Loucy (cell line): ENCODE data around the gene HIVEP2.
A peak's percentile ranks its signal among the peaks of the same experiment; 100 is the strongest.

Experiments used
- H2AFZ ChIP-seq: fragments of 200-600 bp; sonication (generic); 2 replicates; pipeline ENCODE4 v1.6.0; 2016; ENCODE audit warnings: antibody characterized with exemption, mild to moderate bottlenecking, low read length, moderate library complexity
- H3F3A ChIP-seq: fragments of 200-600 bp; 2 replicates; pipeline ENCODE4 v1.6.0; 2016; ENCODE audit warnings: antibody characterized with exemption, low read depth, mild to moderate bottlenecking
- H3K27me3 ChIP-seq: fragments of 200-600 bp; sonication (generic); 2 replicates; pipeline ENCODE4 v1.6.1; 2014; ENCODE audit warnings: low read length, mild to moderate bottlenecking; ENCODE audit not compliant: insufficient read depth, poor library complexity, severe bottlenecking
- H3K36me3 ChIP-seq: fragments of 200-600 bp; sonication (generic); 2 replicates; pipeline ENCODE4 v1.6.1; 2016; ENCODE audit warnings: low read length; ENCODE audit not compliant: insufficient read depth
- H3K4me1 ChIP-seq: fragments of 200-600 bp; sonication (generic); 2 replicates; pipeline ENCODE4 v1.5.1; 2014; ENCODE audit warnings: low read length, mild to moderate bottlenecking; ENCODE audit not compliant: insufficient read depth, poor library complexity, severe bottlenecking
- H3K4me2 ChIP-seq: fragments of 200-600 bp; sonication (generic); 2 replicates; pipeline ENCODE4 v1.6.0; 2014; ENCODE audit warnings: antibody characterized with exemption, low read length, low read depth, mild to moderate bottlenecking; ENCODE audit not compliant: poor library complexity, severe bottlenecking
- H3K4me3 ChIP-seq: fragments of 200-600 bp; sonication (generic); 2 replicates; pipeline ENCODE4 v1.5.1; 2014; ENCODE audit warnings: low read length, mild to moderate bottlenecking, mixed read lengths; ENCODE audit not compliant: poor library complexity, severe bottlenecking
- H3K79me2 ChIP-seq: fragments of 200-600 bp; sonication (generic); 2 replicates; pipeline ENCODE4 v1.6.1; 2014; ENCODE audit warnings: low read length; ENCODE audit not compliant: insufficient read depth
- H3K9ac ChIP-seq: fragments of 200-600 bp; sonication (generic); 2 replicates; pipeline ENCODE4 v1.6.0; 2014; ENCODE audit warnings: mild to moderate bottlenecking, low read depth, low read length, moderate library complexity; ENCODE audit not compliant: poor library complexity, severe bottlenecking
- H3K9me2 ChIP-seq: fragments of 200-600 bp; sonication (generic); replicated peaks from 2 replicates; pipeline ENCODE4 v1.6.1; 2016; ENCODE audit warnings: low read depth, low read length, mixed read lengths
- H3K9me3 ChIP-seq: fragments of 200-600 bp; sonication (generic); 2 replicates; pipeline ENCODE4 v1.6.1; 2014; ENCODE audit warnings: mild to moderate bottlenecking, antibody characterized with exemption, low read length, low read depth; ENCODE audit not compliant: insufficient read depth
- H4K20me1 ChIP-seq: fragments of 200-600 bp; sonication (generic); 2 replicates; pipeline ENCODE4 v1.6.0; 2014; ENCODE audit warnings: antibody characterized with exemption, low read length, mild to moderate bottlenecking; ENCODE audit not compliant: insufficient read depth, poor library complexity, severe bottlenecking
- EZH2phosphoT487 ChIP-seq: fragments of 200-600 bp; IDR thresholded peaks from 2 replicates; pipeline ENCODE4 v1.6.1; 2018; ENCODE audit warnings: antibody characterized with exemption, mild to moderate bottlenecking, moderate library complexity, borderline replicate concordance
- TF ChIP-seq, protein P1 (sequence below): fragments of 200-600 bp; sonication (generic); conservative IDR thresholded peaks from 2 replicates; pipeline ENCODE4 v1.5.1; 2014; ENCODE audit warnings: mild to moderate bottlenecking, antibody characterized with exemption, low read length

Gene HIVEP2

DNA sequence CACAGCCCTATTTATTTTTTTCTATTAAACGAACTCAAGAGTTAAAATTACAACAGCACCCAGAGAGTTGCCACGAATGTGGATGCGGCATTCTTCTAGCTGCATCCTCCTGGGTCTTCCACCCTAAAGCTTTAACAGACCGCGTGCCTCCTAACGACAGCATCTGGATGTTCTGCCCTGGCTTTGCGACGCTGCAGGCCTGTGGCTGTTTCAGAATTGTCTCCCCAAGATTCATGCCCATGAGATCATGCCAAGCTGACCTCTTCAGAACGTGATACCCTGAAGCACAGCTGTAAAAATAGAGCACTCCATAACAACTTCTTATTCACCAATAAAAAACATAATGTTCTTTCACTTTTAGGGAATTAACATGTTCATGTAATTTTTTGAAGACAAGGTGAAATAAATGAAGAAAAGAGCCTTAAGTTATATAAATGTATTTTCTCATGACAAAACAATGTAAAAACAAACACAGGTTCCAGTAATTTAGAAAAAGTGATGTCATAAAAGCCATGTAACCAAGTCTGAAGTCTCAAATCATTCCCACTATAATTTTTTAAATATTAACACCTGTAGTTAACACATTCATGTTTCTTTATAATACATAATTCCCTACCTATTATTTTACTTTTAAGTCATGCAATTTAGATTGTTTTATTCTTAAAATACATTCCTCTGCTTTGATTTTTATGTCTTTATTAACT lies 26.5 kb downstream of the HIVEP2 start:
- H3K4me2 ChIP-seq, result peak overlapping the region; percentile 25
- peaks cover 95% of the 10 kb centered on the region for H3K79me2 ChIP-seq
- H3K27me3 ChIP-seq, result no peaks in the 10 kb centered on the region
- no peaks in the 10 kb centered on the region for H3K9me3 ChIP-seq
- TF ChIP-seq, protein P1, sequence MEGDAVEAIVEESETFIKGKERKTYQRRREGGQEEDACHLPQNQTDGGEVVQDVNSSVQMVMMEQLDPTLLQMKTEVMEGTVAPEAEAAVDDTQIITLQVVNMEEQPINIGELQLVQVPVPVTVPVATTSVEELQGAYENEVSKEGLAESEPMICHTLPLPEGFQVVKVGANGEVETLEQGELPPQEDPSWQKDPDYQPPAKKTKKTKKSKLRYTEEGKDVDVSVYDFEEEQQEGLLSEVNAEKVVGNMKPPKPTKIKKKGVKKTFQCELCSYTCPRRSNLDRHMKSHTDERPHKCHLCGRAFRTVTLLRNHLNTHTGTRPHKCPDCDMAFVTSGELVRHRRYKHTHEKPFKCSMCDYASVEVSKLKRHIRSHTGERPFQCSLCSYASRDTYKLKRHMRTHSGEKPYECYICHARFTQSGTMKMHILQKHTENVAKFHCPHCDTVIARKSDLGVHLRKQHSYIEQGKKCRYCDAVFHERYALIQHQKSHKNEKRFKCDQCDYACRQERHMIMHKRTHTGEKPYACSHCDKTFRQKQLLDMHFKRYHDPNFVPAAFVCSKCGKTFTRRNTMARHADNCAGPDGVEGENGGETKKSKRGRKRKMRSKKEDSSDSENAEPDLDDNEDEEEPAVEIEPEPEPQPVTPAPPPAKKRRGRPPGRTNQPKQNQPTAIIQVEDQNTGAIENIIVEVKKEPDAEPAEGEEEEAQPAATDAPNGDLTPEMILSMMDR, result no peak
- no peak for TF ChIP-seq EZH2phosphoT487
- H2AFZ ChIP-seq, result no peak overlapping the region
- no peak overlapping the region for H3K4me3 ChIP-seq
- H3F3A ChIP-seq, result no peaks in the 10 kb centered on the region
- no peak overlapping the region for H3K9ac ChIP-seq
- H3K36me3 ChIP-seq, result peaks cover 3% of the 10 kb centered on the region; the same call in 1 of the 2 replicates
- H3K4me1 ChIP-seq, result peaks cover 22% of the 10 kb centered on the region
- no peaks in the 10 kb centered on the region for H4K20me1 ChIP-seq
- H3K9me2 ChIP-seq, result no peaks in the 10 kb centered on the region

DNA sequence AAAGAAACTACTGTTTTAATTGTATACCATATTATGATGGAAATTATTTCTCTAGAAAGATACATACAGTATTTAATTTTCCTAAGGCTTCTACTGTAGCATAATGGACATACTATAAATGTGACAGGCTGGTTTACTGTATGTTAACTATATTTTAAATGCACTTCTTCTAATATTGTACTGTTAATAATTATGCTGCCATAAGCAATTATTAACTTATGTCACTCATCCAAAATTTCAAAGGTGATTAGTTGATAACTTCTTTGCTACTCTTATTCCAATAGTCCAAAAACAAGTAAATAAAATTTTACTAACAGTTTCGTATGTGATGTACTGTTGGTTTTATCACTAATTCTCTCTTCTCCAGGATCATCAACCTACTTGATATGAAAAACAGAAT lies 28.1 kb downstream of the HIVEP2 start:
- no peak overlapping the region for H2AFZ ChIP-seq
- H3K27me3 ChIP-seq, result no peaks in the 10 kb centered on the region
- H3F3A ChIP-seq, result no peaks in the 10 kb centered on the region
- no peaks in the 10 kb centered on the region for H3K9me3 ChIP-seq
- no peak overlapping the region for H3K4me3 ChIP-seq
- no peaks in the 10 kb centered on the region for H3K9me2 ChIP-seq
- no peak overlapping the region for H3K9ac ChIP-seq
- H3K4me1 ChIP-seq, result peaks cover 29% of the 10 kb centered on the region
- TF ChIP-seq, protein P1, result no peak
- no peak for TF ChIP-seq EZH2phosphoT487
- peaks cover 6% of the 10 kb centered on the region for H3K36me3 ChIP-seq
- H3K79me2 ChIP-seq, result peaks cover 99% of the 10 kb centered on the region
- H4K20me1 ChIP-seq, result no peaks in the 10 kb centered on the region
- no peak overlapping the region for H3K4me2 ChIP-seq

DNA sequence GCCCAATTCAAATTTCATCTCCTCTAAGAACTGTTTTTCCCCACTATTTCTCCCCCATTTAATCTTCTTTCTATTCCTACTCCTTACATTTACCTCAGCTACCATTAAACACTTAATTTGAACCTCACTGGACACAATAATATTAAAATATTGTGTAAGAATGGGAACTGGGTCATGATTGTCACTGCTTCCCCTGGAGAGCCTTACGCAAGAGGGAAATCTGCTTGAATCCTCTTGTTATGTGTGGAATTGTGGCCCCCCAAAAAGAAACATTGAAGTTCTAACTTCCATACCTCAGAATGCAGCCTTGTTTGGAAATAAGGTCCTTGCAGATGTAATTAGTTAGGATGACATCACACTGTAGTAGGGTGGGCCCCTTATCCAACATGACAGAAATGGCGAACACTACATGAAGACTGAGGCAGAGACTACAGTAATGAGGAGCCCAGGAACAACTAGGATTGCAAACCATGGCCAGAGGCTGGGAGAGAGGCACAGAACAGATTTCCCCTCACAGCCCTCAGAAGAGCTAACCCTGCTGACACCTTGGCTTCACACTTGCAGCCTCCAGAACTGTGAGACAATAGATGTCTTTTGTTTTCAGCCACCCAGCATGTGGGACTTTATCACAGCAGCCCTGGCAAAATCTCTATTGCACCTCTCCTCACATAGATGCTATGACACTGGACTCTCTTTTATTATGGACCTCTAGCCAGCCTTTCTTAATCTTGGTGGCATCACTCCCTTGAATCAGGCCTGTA lies 29.9 kb downstream of the HIVEP2 start:
- Histone ChIP-seq H3K9ac (no peak overlapping the region), H3K27me3 (no peaks in the 10 kb centered on the region), H3K9me3 (no peaks in the 10 kb centered on the region), H3K36me3 (peaks cover 6% of the 10 kb centered on the region), H3K4me2 (no peak overlapping the region), H3F3A (no peaks in the 10 kb centered on the region), H3K4me3 (no peak overlapping the region), H3K4me1 (peaks cover 26% of the 10 kb centered on the region), H3K9me2 (no peaks in the 10 kb centered on the region), H3K79me2 (peaks cover 100% of the 10 kb centered on the region), H4K20me1 (no peaks in the 10 kb centered on the region), H2AFZ (no peak overlapping the region)
- TF ChIP-seq, protein P1, result no peak
- no peak for TF ChIP-seq EZH2phosphoT487
